DLD1 (cell line): ENCODE data around the gene MPC2.
"Not testable (repeated sequence)": the region's sequence is repeated elsewhere in the genome, so short reads cannot be mapped to it uniquely, and the experiment has no call there.

Source experiments
- in situ Hi-C: cut with HindIII; loops from 2 replicates; pipeline ENCODE4 v1.10.0; 2017; ENCODE audit warnings: low sequenced_read_pairs

The MPC2 gene

GRCh38 chr1:167935216-167936067 lies 1.4 kb downstream of the MPC2 start:
- in situ Hi-C loops = no loop called here

GRCh38 chr1:167934426-167935215 lies 2.3 kb downstream of the MPC2 start:
- in situ Hi-C loops = no loop called here

GRCh38 chr1:167933788-167934187 lies 3.1 kb downstream of the MPC2 start:
- in situ Hi-C loops = no loop called here

GRCh38 chr1:167929725-167930124 lies 7.1 kb downstream of the MPC2 start:
- in situ Hi-C loops = no loop called here

DNA sequence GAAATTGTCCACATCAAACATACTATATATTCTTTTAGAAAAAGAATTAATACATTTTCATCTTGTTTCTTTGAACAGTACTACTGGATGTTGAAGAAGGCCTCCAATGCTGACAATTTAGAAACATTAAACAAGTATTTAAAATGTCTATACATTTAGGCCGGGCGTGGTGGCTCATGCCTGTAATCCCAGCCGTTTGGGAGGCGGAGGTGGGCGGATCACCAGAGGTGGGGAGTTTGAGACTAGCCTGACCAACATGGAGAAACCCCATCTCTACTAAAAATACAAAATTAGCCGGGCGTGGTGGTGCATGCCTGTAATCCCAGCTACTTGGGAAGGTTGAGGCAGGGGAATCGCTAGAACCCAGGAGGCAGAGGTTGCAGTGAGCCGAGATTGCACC lies 8.0 kb downstream of the MPC2 start:
- in situ Hi-C loops = not testable (repeated sequence)

DNA sequence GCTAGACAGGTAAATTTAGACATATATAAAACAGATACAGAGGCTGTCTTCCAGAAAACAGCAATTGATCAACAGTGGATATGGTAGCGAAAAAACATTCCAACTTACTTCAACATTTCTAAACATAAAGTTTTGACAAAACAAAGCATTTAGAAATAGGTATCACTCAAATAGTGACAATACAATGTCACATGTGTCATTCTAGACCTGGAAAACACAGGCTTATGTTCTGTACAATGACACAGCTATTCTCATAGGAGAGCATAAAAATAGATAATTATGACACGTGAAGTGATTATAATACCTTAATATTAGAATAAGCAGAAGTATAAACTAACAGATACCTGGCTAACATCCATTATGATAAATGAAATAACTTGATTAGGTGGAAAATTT lies 8.4 kb downstream of the MPC2 start:
- in situ Hi-C loops = no loop called here

GRCh38 chr1:167927046-167927754 lies 9.7 kb downstream of the MPC2 start:
- in situ Hi-C loops = no loop called here

DNA sequence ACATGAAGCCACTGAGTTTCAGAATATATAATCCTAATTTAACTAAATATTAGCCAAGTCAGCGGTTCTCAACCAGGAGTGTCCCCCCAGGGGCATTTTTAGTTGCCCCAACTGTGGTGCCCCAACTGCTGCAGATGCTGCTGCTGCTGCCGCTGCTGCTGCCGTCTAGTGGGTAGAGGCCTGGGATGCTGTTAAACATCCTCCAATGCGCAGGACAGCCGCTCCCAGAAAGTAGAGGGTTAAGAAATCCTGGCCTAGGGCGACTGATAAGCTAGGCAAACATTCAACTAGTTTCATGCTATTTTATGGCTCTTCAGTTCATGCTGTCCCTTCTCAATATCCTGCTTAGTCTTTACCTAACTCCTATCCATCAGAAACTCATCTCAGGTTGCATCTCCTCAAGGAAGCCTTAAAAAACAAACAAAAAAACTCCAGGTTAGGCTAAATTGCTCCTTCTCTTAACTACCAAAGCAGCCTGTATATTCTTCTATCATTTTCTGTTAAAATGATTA lies 10.3 kb downstream of the MPC2 start:
- in situ Hi-C loops = no loop called here

GRCh38 chr1:167924543-167925231 lies 12.2 kb downstream of the MPC2 start:
- in situ Hi-C loops = no loop called here

- in situ Hi-C loops = no loop called here
Observed at GRCh38 chr1:167924102-167924501, 12.8 kb downstream of the MPC2 start.

GRCh38 chr1:167923324-167924056 lies 13.4 kb downstream of the MPC2 start:
- in situ Hi-C loops = no loop called here

DNA sequence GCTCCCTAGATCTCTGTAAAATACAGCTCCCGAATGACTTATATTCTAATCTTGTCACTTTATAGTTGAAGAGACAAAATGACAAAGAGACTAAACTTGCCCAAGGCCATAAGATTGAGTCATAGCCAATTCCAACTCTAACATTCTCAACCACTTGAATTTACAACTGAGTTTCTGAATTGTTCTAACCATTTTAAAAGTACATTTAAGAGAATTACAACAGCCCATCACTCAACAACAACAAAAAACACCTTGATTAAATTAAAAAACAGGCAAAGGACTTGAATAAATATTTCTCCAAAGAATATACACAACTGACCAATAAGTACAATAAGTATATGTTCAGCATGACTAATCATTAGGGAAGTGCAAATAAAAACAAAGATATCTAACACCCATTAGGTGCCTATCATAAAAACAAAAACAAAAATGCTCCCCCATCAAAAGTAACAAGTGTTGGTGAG lies 14.2 kb downstream of the MPC2 start:
- in situ Hi-C loops = no loop called here

DNA sequence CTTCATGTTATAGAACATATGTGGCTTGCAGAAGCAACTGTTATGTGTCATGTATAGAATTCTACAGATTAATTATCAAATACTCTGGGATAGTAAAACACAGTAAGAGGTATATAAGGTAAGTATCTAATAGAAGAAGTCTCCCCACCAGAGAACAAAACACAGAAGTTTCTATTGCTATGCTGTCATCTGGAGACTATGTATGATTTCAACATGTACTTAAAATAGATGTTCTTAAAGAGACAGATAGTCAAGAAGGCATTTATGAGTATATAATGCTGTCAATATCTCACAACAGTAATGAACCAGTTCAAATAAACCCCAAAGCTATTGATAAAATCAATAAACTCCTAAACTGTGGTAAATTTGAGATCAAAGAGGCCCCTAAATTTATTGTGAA lies 14.8 kb downstream of the MPC2 start:
- in situ Hi-C loops = no loop called here

GRCh38 chr1:167916766-167917511 lies 19.9 kb downstream of the MPC2 start:
- in situ Hi-C loops = no loop called here

GRCh38 chr1:167915569-167915968 lies 21.3 kb downstream of the MPC2 start:
- in situ Hi-C loops = no loop called here

DNA sequence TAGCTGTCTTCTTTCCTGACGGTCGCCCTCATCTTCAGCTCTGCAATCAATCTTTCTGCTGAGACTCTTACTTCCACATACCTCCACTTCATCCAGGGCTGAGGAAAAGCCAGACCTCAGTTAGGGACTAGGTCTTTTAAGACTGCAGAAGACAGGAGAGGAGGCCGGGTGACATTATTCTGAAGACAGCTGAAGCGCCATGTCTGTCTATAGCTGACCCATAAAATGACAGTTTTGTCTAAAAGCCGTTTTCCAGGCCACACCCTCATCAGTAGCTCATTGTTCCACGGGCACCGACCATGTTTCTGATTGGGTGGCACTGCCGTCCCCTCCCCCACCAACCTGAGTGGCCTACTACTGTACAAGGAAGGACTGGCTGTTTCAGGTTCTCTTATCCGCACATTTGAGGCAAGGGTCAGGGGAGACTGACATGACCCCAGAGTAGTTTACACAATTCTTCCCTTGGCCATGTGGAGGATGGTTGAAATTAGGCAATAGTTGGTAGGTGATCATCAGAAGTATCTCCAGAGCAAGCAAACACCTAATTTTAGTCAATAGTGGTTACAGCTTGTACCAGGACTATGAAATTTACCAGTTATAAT lies 22.9 kb downstream of the MPC2 start, which contains the start of gene ADCY10:
ADCY10 (minus strand) TSS at position 240 of the 602 bp plus-strand sequence. CDS start 8,994 bp downstream, outside the sequence.
- in situ Hi-C loops = no loop called here

GRCh38 chr1:167912294-167912693 lies 24.6 kb downstream of the MPC2 start:
- in situ Hi-C loops = no loop called here

DNA sequence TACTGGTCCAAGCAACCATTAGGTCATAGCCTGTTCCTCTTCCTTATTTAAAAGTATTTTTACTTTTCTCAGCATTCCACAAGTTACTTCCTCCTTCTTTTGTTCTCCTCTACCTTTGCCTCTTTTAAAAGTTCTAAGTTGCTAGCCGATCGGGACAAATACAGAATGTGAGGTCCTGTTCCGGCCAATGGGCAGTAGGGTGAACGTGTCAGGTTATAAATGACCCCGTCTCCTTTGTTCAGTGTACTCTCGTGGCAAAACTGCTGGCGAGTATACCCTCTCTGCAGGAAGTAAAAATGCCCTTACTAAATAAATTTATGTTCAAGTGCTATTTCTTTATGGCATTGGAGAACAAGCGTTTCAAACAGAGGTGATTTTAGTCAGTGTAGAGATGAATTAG lies 25.5 kb downstream of the MPC2 start:
- in situ Hi-C loops = no loop called here

- in situ Hi-C loops = no loop called here
Observed at GRCh38 chr1:167910530-167910929, 26.3 kb downstream of the MPC2 start.
